Central memory CD4-positive, alpha-beta T cell (primary cell): ENCODE data around the gene TMTC2.
A peak's percentile ranks its signal among the peaks of the same experiment; 100 is the strongest.

Source experiments
- DNase-seq: peaks from one replicate; pipeline ENCODE4 v3.0.0; 2022
- total RNA-seq, 3 experiments: gene quantifications; one replicate each; lab custom pipeline; 2026; lab: John Stamatoyannopoulos, UW

The TMTC2 gene
- 3.0 to 10.4 (median 8.6) reads per million in 3 experiments for total RNA-seq

- peak; percentile 89 for DNase-seq
Measured at GRCh38 chr12:82686168-82687020, at the start of gene TMTC2. Gene TMTC2, plus strand, starts transcription at chr12:82686906.

- no peak for DNase-seq
Measured at GRCh38 chr12:82638324-82638723, 48.4 kb upstream of the TMTC2 start.

GRCh38 chr12:82644896-82645295 lies 41.8 kb upstream of the TMTC2 start:
- DNase-seq = no peak

- no peak for DNase-seq
Measured at GRCh38 chr12:82645414-82645813, 41.3 kb upstream of the TMTC2 start.

- no peak for DNase-seq
Measured at GRCh38 chr12:82647853-82648252, 38.9 kb upstream of the TMTC2 start.

- no peak for DNase-seq
Measured at GRCh38 chr12:82648259-82648909, 38.3 kb upstream of the TMTC2 start.

GRCh38 chr12:82650627-82651337 lies 35.9 kb upstream of the TMTC2 start:
- peak; percentile 7 for DNase-seq

- no peak for DNase-seq
Measured at GRCh38 chr12:82651489-82651888, 35.2 kb upstream of the TMTC2 start.

- no peak for DNase-seq
Measured at GRCh38 chr12:82652071-82652470, 34.6 kb upstream of the TMTC2 start.

GRCh38 chr12:82655751-82656150 lies 31.0 kb upstream of the TMTC2 start:
- DNase-seq = no peak

- no peak for DNase-seq
Measured at GRCh38 chr12:82659343-82660207, 27.1 kb upstream of the TMTC2 start.

- no peak for DNase-seq
Measured at GRCh38 chr12:82660541-82661325, 26.0 kb upstream of the TMTC2 start.

- no peak for DNase-seq
Measured at GRCh38 chr12:82663893-82664292, 22.8 kb upstream of the TMTC2 start.

- DNase-seq = no peak
Measured at GRCh38 chr12:82665142-82665923, 21.4 kb upstream of the TMTC2 start.

GRCh38 chr12:82666830-82667229 lies 19.9 kb upstream of the TMTC2 start:
- DNase-seq = no peak

- no peak for DNase-seq
Measured at GRCh38 chr12:82671673-82672195, 15.0 kb upstream of the TMTC2 start.

- no peak for DNase-seq
Measured at GRCh38 chr12:82672811-82673495, 13.8 kb upstream of the TMTC2 start.

GRCh38 chr12:82673698-82674097 lies 13.0 kb upstream of the TMTC2 start:
- no peak for DNase-seq

GRCh38 chr12:82675246-82675645 lies 11.5 kb upstream of the TMTC2 start:
- DNase-seq = no peak

- no peak for DNase-seq
Measured at GRCh38 chr12:82682326-82682725, 4.4 kb upstream of the TMTC2 start.
